ENCODE data around the gene HPD. TPM values are rescaled to one million over a fixed set of nuclear protein-coding genes. Genes with fewer than 3 reads are reported as not detected.

Gene HPD
- total and polyA plus RNA-seq, 5 donors from 2014 or later = not detected

- peaks cover 23% of the 10 kb centered on the region for H3K36me3 Mint-ChIP-seq
- H3K4me3 Mint-ChIP-seq = peak overlapping the region; percentile 90 to 98 (median 93)
- peak overlapping the region; percentile 65 for H3K4me3 ChIP-seq (ENCODE audit: low read depth, low read length)
- DNase-seq = no peak
- H3K27me3 ChIP-seq (ENCODE audit: control insufficient read depth, insufficient read depth, low read length) = no peaks in the 10 kb centered on the region
- H3K27me3 Mint-ChIP-seq = peaks cover 30% of the 10 kb centered on the region
- peak overlapping the region; percentile 92 to 93 (median 92) for H3K27ac Mint-ChIP-seq
- peaks cover 64% of the 10 kb centered on the region for H3K4me1 ChIP-seq (ENCODE audit: control insufficient read depth, insufficient read depth, low read length, poor library complexity, severe bottlenecking)
- peak overlapping the region; percentile 94 for H3K27ac ChIP-seq (ENCODE audit: insufficient read depth, low read length, poor library complexity, severe bottlenecking)
- no peaks in the 10 kb centered on the region for H3K9me3 Mint-ChIP-seq
- peaks cover 0 to 60% (median 40%) of the 10 kb centered on the region in 4 donors for H3K4me1 Mint-ChIP-seq
- peaks cover 25% of the 10 kb centered on the region for H3K36me3 ChIP-seq (ENCODE audit: control insufficient read depth, insufficient read depth, low read length)
- no peaks in the 10 kb centered on the region for H3K9me3 ChIP-seq (ENCODE audit: control insufficient read depth in 2 of 2, low read length in 2 of 2)
- ATAC-seq (ENCODE audit: low read depth in 2 of 2) = no peak
These were observed 60.5 kb downstream of the HPD start for GRCh38 chr12:121797937-121798786.

DNA sequence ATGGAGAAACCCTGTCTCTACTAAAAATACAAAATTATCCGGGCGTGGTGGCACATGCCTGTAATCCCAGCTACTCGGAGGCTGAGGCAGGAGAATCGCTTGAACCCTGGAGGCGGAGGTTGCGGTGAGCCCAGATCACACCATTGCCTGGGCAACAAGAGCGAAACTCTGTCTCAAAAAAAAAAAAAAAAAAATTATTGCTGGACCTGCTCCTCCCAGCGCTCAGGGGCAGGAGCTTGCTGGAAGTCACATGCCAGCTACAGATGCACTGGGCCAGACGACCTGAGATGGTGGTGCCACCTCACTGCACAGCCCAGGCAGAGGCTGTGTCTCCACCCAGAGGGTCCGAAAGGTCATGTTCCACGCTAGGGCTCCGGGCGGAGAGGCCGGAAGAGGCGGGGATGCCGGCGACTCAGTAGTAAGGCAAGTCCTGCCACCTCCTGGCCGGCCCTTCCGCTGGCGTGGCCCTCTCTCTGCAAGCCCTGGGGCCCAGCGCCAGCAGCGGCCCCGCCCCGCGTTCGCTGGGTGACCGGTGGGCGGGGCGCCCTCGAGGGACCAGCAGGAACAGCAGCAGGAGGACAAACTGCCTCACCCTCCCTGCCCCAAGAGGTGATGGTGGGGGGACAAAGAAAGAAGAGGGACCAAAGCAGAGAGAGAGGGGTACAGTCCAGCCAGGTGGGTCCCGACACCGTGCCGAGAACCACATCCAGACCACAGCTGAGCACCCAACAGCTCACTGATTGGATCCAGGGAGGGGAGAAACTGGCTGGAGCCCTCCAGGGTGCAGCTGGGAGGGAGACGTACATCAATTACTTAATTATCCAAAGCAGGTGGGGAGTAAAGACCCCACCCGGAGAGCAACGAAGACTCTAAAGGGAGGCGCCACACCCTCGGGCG, 61.6 kb downstream of the HPD start:
- peak overlapping the region; percentile 90 to 98 (median 92) for H3K4me3 Mint-ChIP-seq
- Histone ChIP-seq H3K27ac (ENCODE audit: insufficient read depth, low read length, poor library complexity, severe bottlenecking) (peak overlapping the region; percentile 15), H3K36me3 (ENCODE audit: control insufficient read depth, insufficient read depth, low read length) (peaks cover 25% of the 10 kb centered on the region), H3K4me1 (ENCODE audit: control insufficient read depth, insufficient read depth, low read length, poor library complexity, severe bottlenecking) (peaks cover 66% of the 10 kb centered on the region), H3K4me3 (ENCODE audit: low read depth, low read length) (peak overlapping the region; percentile 24), H3K9me3 (ENCODE audit: control insufficient read depth in 2 of 2, low read length in 2 of 2) (no peaks in the 10 kb centered on the region), H3K27me3 (ENCODE audit: control insufficient read depth, insufficient read depth, low read length) (no peaks in the 10 kb centered on the region)
- no peaks in the 10 kb centered on the region for H3K9me3 Mint-ChIP-seq
- no peak for DNase-seq
- H3K36me3 Mint-ChIP-seq = peaks cover 23% of the 10 kb centered on the region
- H3K4me1 Mint-ChIP-seq = peaks cover 0 to 54% (median 41%) of the 10 kb centered on the region in 4 donors
- peak overlapping the region; percentile 80 to 92 (median 92) for H3K27ac Mint-ChIP-seq
- H3K27me3 Mint-ChIP-seq = peaks cover 29% of the 10 kb centered on the region
- ATAC-seq (ENCODE audit: low read depth in 2 of 2) = no peak

GRCh38 chr12:121795034-121795968, 63.4 kb downstream of the HPD start:
- ATAC-seq (ENCODE audit: low read depth in 2 of 2) = peak; percentile 14 to 23
- H3K36me3 Mint-ChIP-seq = peaks cover 16% of the 10 kb centered on the region

DNA sequence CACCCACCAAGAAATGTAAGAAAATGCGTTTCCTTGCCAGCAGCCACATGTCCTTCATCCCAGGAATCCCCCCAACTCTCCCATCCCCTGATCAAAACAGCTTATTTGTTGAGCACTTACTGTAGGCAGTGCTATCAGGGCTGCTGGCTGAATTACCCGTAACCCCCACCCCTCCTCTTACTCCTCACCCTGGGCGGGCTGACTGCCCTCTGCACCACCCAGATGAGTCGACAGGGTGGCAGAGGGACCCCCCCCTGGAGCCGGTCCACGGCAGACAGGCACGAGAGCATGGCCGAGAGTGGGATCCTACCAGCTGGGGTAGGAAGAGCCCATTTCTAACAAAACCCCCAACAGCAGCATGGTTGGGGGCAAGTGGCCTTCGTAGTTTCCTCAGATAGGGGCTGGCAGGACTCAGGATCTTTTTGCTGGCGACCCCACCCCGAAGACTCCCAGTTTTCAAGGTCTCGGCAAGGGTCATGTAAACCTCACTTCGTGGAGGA, 64.1 kb downstream of the HPD start:
- DNase-seq = peak in 1 of 3 donors; percentile 57
- H3K9me3 ChIP-seq (ENCODE audit: control insufficient read depth in 2 of 2, low read length in 2 of 2) = no peaks in the 10 kb centered on the region
- H3K27me3 ChIP-seq (ENCODE audit: control insufficient read depth, insufficient read depth, low read length) = no peaks in the 10 kb centered on the region
- peaks cover 29% of the 10 kb centered on the region for H3K36me3 ChIP-seq (ENCODE audit: control insufficient read depth, insufficient read depth, low read length)
- peak overlapping the region; percentile 87 to 92 (median 92) for H3K4me3 Mint-ChIP-seq
- H3K9me3 Mint-ChIP-seq = no peaks in the 10 kb centered on the region
- H3K27ac Mint-ChIP-seq = peak overlapping the region; percentile 95 to 98 (median 98)
- H3K4me1 ChIP-seq (ENCODE audit: control insufficient read depth, insufficient read depth, low read length, poor library complexity, severe bottlenecking) = peaks cover 87% of the 10 kb centered on the region
- peaks cover 18% of the 10 kb centered on the region for H3K27me3 Mint-ChIP-seq
- H3K27ac ChIP-seq (ENCODE audit: insufficient read depth, low read length, poor library complexity, severe bottlenecking) = peak overlapping the region; percentile 98
- peak; percentile 10 to 12 for ATAC-seq (ENCODE audit: low read depth in 2 of 2)
- peaks cover 0 to 76% (median 48%) of the 10 kb centered on the region in 4 donors for H3K4me1 Mint-ChIP-seq
- H3K4me3 ChIP-seq (ENCODE audit: low read depth, low read length) = peak overlapping the region; percentile 62
- peaks cover 16% of the 10 kb centered on the region for H3K36me3 Mint-ChIP-seq

More at GRCh38 chr12:121795034-121795968, 63.4 kb downstream of the HPD start:
- Histone ChIP-seq H3K9me3 (ENCODE audit: control insufficient read depth in 2 of 2, low read length in 2 of 2) (no peaks in the 10 kb centered on the region), H3K27ac (ENCODE audit: insufficient read depth, low read length, poor library complexity, severe bottlenecking) (peak overlapping the region; percentile 98), H3K27me3 (ENCODE audit: control insufficient read depth, insufficient read depth, low read length) (no peaks in the 10 kb centered on the region), H3K36me3 (ENCODE audit: control insufficient read depth, insufficient read depth, low read length) (peaks cover 29% of the 10 kb centered on the region), H3K4me3 (ENCODE audit: low read depth, low read length) (peak overlapping the region; percentile 62), H3K4me1 (ENCODE audit: control insufficient read depth, insufficient read depth, low read length, poor library complexity, severe bottlenecking) (peaks cover 81% of the 10 kb centered on the region)
- Mint-ChIP-seq H3K4me1 (peaks cover 0 to 69% (median 43%) of the 10 kb centered on the region in 4 donors), H3K9me3 (no peaks in the 10 kb centered on the region), H3K4me3 (peak overlapping the region; percentile 87 to 92 (median 92)), H3K27ac (peak overlapping the region; percentile 78 to 98 (median 95)), H3K27me3 (peaks cover 19% of the 10 kb centered on the region)
- peak; percentile 77 to 88 (median 83) for DNase-seq

GRCh38 chr12:121793838-121794533, 64.7 kb downstream of the HPD start:
- H3K27me3 ChIP-seq (ENCODE audit: control insufficient read depth, insufficient read depth, low read length) = no peaks in the 10 kb centered on the region
- peak; percentile 88 to 98 (median 96) for DNase-seq
- Mint-ChIP-seq H3K27ac (peak overlapping the region; percentile 95 to 98 (median 98)), H3K9me3 (no peaks in the 10 kb centered on the region), H3K36me3 (peaks cover 12% of the 10 kb centered on the region), H3K4me3 (peak overlapping the region; percentile 87 to 92 (median 92)), H3K27me3 (peaks cover 12% of the 10 kb centered on the region), H3K4me1 (peaks cover 0 to 75% (median 48%) of the 10 kb centered on the region in 4 donors)
- H3K4me1 ChIP-seq (ENCODE audit: control insufficient read depth, insufficient read depth, low read length, poor library complexity, severe bottlenecking) = peaks cover 88% of the 10 kb centered on the region
- ATAC-seq (ENCODE audit: low read depth in 2 of 2) = peak; percentile 60 to 72
- peak overlapping the region; percentile 98 for H3K27ac ChIP-seq (ENCODE audit: insufficient read depth, low read length, poor library complexity, severe bottlenecking)
- H3K9me3 ChIP-seq (ENCODE audit: control insufficient read depth in 2 of 2, low read length in 2 of 2) = no peaks in the 10 kb centered on the region
- H3K4me3 ChIP-seq (ENCODE audit: low read depth, low read length) = peak overlapping the region; percentile 62
- H3K36me3 ChIP-seq (ENCODE audit: control insufficient read depth, insufficient read depth, low read length) = peaks cover 29% of the 10 kb centered on the region

DNA sequence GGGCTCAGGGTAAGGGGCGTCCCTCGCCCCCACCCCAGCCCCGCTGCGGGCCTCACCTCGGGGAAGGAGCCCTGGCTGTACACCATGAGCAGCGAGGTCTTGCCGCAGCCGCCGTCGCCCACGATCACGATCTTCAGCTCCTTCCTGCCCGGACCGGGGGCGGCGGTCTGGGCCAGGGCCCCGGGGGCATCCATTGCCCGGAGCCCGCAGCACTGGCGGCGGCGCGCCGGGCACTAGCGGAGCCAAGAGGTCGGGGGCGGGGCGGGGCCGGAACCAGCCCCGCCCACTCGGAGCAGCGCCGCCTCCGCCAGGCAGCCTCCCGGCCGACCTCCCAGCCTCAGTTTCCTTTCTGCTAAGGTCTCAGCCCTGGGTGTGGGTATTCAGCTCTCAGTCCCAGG, 65.2 kb downstream of the HPD start, which contains the start of gene RHOF:
TSS of gene RHOF (minus strand) at position 249 of the 398 bp plus-strand sequence. CDS start at position 194, 55 bp downstream.
- peaks cover 88% of the 10 kb centered on the region for H3K4me1 ChIP-seq (ENCODE audit: control insufficient read depth, insufficient read depth, low read length, poor library complexity, severe bottlenecking)
- Mint-ChIP-seq H3K4me3 (peak within 1 kb of the TSS; percentile 92 to 97 (median 93)), H3K27me3 (peaks cover 8% of the 10 kb centered on the region), H3K36me3 (peaks cover 8% of the 10 kb centered on the region), H3K4me1 (peaks cover 0 to 75% (median 46%) of the 10 kb centered on the region in 4 donors), H3K9me3 (no peaks in the 10 kb centered on the region), H3K27ac (peak within 1 kb of the TSS; percentile 98 to 100 (median 99))
- H3K4me3 ChIP-seq (ENCODE audit: low read depth, low read length) = peak within 1 kb of the TSS; percentile 89
- H3K27me3 ChIP-seq (ENCODE audit: control insufficient read depth, insufficient read depth, low read length) = no peaks in the 10 kb centered on the region
- peak within 1 kb of the TSS; percentile 98 for H3K27ac ChIP-seq (ENCODE audit: insufficient read depth, low read length, poor library complexity, severe bottlenecking)
- ATAC-seq (ENCODE audit: low read depth in 2 of 2) (peak in 1 of 2 donors; percentile 1), DNase-seq (no peak)
- H3K36me3 ChIP-seq (ENCODE audit: control insufficient read depth, insufficient read depth, low read length) = peaks cover 24% of the 10 kb centered on the region
- H3K9me3 ChIP-seq (ENCODE audit: control insufficient read depth in 2 of 2, low read length in 2 of 2) = no peaks in the 10 kb centered on the region
